PFSK-1 (cell line): ENCODE results near the gene CMIP.

Experiments
- FOXP2 ChIP-seq: optimal IDR thresholded peaks from 2 replicates; pipeline ENCODE3; 2011; ENCODE audit warnings: borderline replicate concordance, control low read depth, inconsistent platforms; ENCODE audit not compliant: insufficient read depth; ENCODE audit errors: extremely low read length, extremely low read depth
- POLR2AphosphoS5 ChIP-seq: IDR thresholded peaks from 2 replicates; pipeline ENCODE4 v1.6.1; 2012; ENCODE audit warnings: low read depth, mild to moderate bottlenecking, control low read depth, low read length, moderate library complexity
- REST ChIP-seq, 2 experiments: IDR thresholded peaks; 2 replicates each; pipeline versions ENCODE4 v1.6.1 to v1.8.0; 2011 to 2012; ENCODE audit warnings: low read depth in 2 of 2, low read length in 2 of 2, control low read depth in 1 of 2, inconsistent platforms in 1 of 2, mild to moderate bottlenecking in 1 of 2, moderate library complexity in 1 of 2; ENCODE audit not compliant: insufficient read depth in 1 of 2
- SIN3A ChIP-seq: IDR thresholded peaks from 2 replicates; pipeline ENCODE4 v1.6.1; 2012; ENCODE audit warnings: mild to moderate bottlenecking, low read length, moderate library complexity, borderline replicate concordance; ENCODE audit not compliant: insufficient read depth
- TAF1 ChIP-seq: IDR thresholded peaks from 2 replicates; pipeline ENCODE4 v1.6.1; 2012; ENCODE audit warnings: low read length, control low read depth, borderline replicate concordance; ENCODE audit not compliant: insufficient read depth

The CMIP gene

GRCh38 chr16:81405702-81406113 is 38.9 kb upstream of the CMIP start:
- TF ChIP-seq TAF1: no peak
- no peak for TF ChIP-seq FOXP2
- no peak for TF ChIP-seq REST (IDR thresholded peaks at IDR 0.05; ENCODE audit: insufficient read depth in 1 of 2, low read depth in 2 of 2, low read length in 2 of 2)
- no peak for TF ChIP-seq SIN3A
- TF ChIP-seq POLR2AphosphoS5: no peak

- TF ChIP-seq REST (IDR thresholded peaks at IDR 0.05; ENCODE audit: insufficient read depth in 1 of 2, low read depth in 2 of 2, low read length in 2 of 2) (no peak), POLR2AphosphoS5 (no peak), FOXP2 (no peak), SIN3A (no peak), TAF1 (no peak)
These were observed 36.1 kb upstream of the CMIP start for GRCh38 chr16:81408409-81408950.

- TF ChIP-seq TAF1: no peak
These were observed 35.5 kb upstream of the CMIP start for GRCh38 chr16:81409016-81409556.

GRCh38 chr16:81410643-81411293 is 33.8 kb upstream of the CMIP start:
- TF ChIP-seq TAF1 (no peak), SIN3A (no peak), FOXP2 (no peak), POLR2AphosphoS5 (no peak), REST (IDR thresholded peaks at IDR 0.05; ENCODE audit: insufficient read depth in 1 of 2, low read depth in 2 of 2, low read length in 2 of 2) (no peak)

- TF ChIP-seq FOXP2: no peak
- TF ChIP-seq SIN3A: no peak
- TF ChIP-seq REST (IDR thresholded peaks at IDR 0.05; ENCODE audit: insufficient read depth in 1 of 2, low read depth in 2 of 2, low read length in 2 of 2): no peak
- no peak for TF ChIP-seq POLR2AphosphoS5
- TF ChIP-seq TAF1: no peak
These were observed 31.2 kb upstream of the CMIP start for GRCh38 chr16:81413245-81413990.
